Lung (tissue), 12 donors: Measurements from ENCODE around the gene CFAP53. TPM values are rescaled to one million over a fixed set of nuclear protein-coding genes. Genes with fewer than 3 reads are reported as not detected.

ENCODE experiments used
- ATAC-seq: fragments of 200-7000 bp; cut with Tn5 transposase; one replicate; pipeline ENCODE4 v1.9.1; 2020; ENCODE audit warnings: moderate number of reproducible peaks; ENCODE audit not compliant: insufficient read depth, low FRiP score
- DNase-seq, 3 donors: peaks; one replicate each; pipeline ENCODE4 v3.0.0-alpha.2; 2013 to 2017
- H3K27ac ChIP-seq, 2 donors: one replicate each; pipeline ENCODE4 v1.5.1; 2013; ENCODE audit warnings: mild to moderate bottlenecking in 2 of 2, moderate library complexity in 2 of 2, control low read depth in 1 of 2, inconsistent platforms in 1 of 2, low read depth in 1 of 2, low read length in 1 of 2
- H3K27me3 ChIP-seq, 3 donors: one replicate each; pipeline ENCODE4 v1.5.1; 2013; ENCODE audit warnings: low read length in 2 of 3; ENCODE audit not compliant: control insufficient read depth in 3 of 3, insufficient read depth in 3 of 3
- H3K36me3 ChIP-seq, 4 donors: one replicate each; pipeline ENCODE4 v1.5.1; 2013; ENCODE audit warnings: low read length in 4 of 4, mild to moderate bottlenecking in 1 of 4, moderate library complexity in 1 of 4; ENCODE audit not compliant: control insufficient read depth in 4 of 4, insufficient read depth in 4 of 4
- H3K4me1 ChIP-seq, 5 donors: one replicate each; pipeline ENCODE4 v1.5.1; 2013; ENCODE audit warnings: low read length in 5 of 5, mild to moderate bottlenecking in 2 of 5, moderate library complexity in 1 of 5; ENCODE audit not compliant: control insufficient read depth in 5 of 5, insufficient read depth in 5 of 5
- H3K4me3 ChIP-seq: one replicate; pipeline ENCODE4 v1.5.1; 2013; ENCODE audit warnings: mild to moderate bottlenecking, control low read depth, moderate library complexity
- H3K9ac ChIP-seq, 2 donors: one replicate each; pipeline ENCODE4 v1.5.1; 2013; ENCODE audit warnings: low read length in 2 of 2, control low read depth in 1 of 2; ENCODE audit not compliant: insufficient read depth in 1 of 2
- H3K9me3 ChIP-seq, 4 donors: one replicate each; pipeline ENCODE4 v1.5.1; 2013; ENCODE audit warnings: low read length in 3 of 4, mild to moderate bottlenecking in 1 of 4, moderate library complexity in 1 of 4; ENCODE audit not compliant: control insufficient read depth in 4 of 4, insufficient read depth in 3 of 4
- WGBS, 2 donors: extraction: QIAGEN DNeasy Blood & Tissue Kit; methylation state at CpG; one replicate each; pipeline ENCODE4 v1.1.7; 2013; 5-methylcytosine and 5-hydroxymethylcytosine counted together
- polyA plus RNA-seq, 2 donors: library from polyadenylated mRNA; stranded (reverse); fragments of 200-250 nt; gene quantifications; one replicate each; pipeline ENCODE4 v1.2.1, GENCODE V29; 2013
- total RNA-seq, 2 donors: library from RNA; depleted of rRNA in 1 of 2; stranded (reverse); fragments of >200 nt in 1 of 2; gene quantifications; one replicate each; pipeline ENCODE4 v1.2.1, GENCODE V29; 2014 to 2021
- TF ChIP-seq, protein P1 (sequence below): IDR thresholded peaks from 2 replicates; pipeline ENCODE4 v1.5.1; 2012; ENCODE audit warnings: mild to moderate bottlenecking; ENCODE audit errors: control extremely low read depth, extremely low read depth
- donor health status: control.
- donor health status: control.
- donor health status: Bipolar disorder and iron deficiency.
- donor health status: healthy.
- donor health status: DM: yes; HTN: yes; CAD: no.

CFAP53 gene
- total and polyA plus RNA-seq, 4 donors, result 5.0 to 7.1 (median 5.5) TPM

DNA sequence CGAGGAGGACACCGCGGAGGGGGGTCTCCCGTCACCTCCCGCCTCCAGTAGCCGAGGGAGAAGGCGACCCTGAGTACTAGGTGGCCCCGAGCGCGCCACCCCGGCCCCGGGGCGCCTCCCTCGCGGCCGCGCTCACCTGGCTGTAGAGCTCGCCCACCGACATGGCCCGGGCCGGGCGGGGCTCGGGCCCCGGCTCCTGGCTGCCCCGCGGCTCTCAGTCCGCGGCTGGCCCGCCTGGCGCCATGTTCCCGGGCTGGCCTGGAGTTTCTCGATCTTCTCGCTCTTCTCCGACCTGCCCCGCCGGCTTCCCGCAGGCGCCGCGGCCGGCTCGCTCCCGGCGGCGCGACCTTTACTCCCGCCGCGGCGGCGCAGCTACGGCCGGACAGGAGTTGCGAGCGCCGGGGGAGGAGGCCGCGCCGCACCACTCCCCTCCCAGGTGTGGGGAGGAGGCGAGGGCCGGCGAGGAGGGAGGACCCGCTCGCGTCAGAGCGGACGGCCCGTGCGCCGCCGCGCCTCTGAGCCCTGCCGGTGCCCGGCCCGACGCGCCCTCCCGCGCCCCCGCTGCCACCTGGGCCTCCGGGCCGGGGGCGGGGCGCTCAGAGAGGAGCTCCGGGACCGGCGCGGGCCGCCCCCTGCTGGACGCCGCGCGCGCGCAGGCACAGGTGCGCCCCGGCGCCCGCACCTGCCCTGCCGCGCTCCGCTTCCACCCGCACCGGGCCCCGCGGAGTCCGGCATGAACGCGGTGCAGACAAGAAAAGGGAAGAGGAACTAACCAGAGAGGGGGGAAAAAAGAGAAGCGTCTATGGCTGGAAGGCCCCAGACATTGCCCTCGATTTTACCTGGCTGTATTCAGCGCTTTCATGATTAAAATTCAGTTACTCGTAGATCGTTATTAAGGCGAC is 71.4 kb downstream of the CFAP53 start, which contains the start of gene MYO5B:
Gene MYO5B (minus strand): TSS at position 517 of the 902 bp plus-strand sequence. CDS start 354 bp downstream, at position 163.
- peaks cover 0 to 4% (median 0%) of the 10 kb centered on the region in 5 donors for H3K4me1 ChIP-seq
- DNase-seq, result peak; percentile 40 to 68 (median 59)
- peaks cover 0 to 50% (median 41%) of the 10 kb centered on the region in 3 donors for H3K27me3 ChIP-seq
- H3K9me3 ChIP-seq, result no peaks in the 10 kb centered on the region
- H3K4me3 ChIP-seq, result peak within 1 kb of the TSS; percentile 55
- WGBS, 2 donors, result 1 to 2% methylated on average over 74 to 115 of the region's 115 CpGs
- no peaks in the 10 kb centered on the region for H3K36me3 ChIP-seq
- H3K9ac ChIP-seq, result no peak within 1 kb of the TSS
- TF ChIP-seq, protein P1, sequence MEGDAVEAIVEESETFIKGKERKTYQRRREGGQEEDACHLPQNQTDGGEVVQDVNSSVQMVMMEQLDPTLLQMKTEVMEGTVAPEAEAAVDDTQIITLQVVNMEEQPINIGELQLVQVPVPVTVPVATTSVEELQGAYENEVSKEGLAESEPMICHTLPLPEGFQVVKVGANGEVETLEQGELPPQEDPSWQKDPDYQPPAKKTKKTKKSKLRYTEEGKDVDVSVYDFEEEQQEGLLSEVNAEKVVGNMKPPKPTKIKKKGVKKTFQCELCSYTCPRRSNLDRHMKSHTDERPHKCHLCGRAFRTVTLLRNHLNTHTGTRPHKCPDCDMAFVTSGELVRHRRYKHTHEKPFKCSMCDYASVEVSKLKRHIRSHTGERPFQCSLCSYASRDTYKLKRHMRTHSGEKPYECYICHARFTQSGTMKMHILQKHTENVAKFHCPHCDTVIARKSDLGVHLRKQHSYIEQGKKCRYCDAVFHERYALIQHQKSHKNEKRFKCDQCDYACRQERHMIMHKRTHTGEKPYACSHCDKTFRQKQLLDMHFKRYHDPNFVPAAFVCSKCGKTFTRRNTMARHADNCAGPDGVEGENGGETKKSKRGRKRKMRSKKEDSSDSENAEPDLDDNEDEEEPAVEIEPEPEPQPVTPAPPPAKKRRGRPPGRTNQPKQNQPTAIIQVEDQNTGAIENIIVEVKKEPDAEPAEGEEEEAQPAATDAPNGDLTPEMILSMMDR, result no peak
- H3K27ac ChIP-seq, result peak within 1 kb of the TSS in 1 of 2 donors; percentile 55
- ATAC-seq, result peak; percentile 93

DNA sequence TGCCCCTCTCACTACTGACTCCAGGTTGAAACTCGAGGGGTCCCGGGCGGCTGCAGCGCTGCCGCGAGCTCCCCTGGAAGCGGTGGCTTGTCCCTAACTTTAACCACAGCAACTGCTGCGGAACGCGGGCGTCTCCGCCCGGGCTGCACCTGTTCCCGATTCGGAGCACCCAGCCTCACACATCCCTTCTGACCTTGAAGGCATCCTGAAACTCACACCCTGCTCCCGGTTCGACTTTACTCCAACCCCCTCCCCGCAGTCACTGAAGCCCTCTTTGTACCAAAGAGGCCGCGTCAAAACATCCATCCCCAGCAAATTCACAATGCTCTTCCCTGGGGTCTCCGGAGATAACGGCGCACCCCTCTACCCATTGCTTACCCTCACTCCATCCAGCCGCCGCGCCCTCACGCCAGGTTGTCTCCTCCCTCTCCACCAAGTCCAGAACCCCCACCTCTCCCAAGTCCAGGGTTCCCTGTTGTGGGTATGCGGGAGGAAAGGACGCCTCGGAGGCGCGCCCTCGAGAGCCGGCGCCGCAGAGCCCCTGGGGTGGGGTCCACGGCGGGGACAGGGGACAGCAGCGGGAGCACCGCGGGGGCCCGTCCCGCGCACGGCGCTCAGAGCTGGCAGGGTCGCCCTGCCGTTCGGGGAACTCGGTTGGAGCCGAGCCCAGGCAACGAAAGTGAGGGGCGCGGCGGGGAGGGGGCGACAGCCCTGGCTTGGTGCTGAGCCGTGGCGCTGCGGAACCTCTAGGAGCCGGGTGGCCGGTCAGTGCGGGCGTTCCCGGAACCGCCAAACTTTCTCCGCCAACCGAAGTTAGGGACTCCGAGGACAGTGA is 72.3 kb downstream of the CFAP53 start:
- WGBS, 2 donors, result 1 to 2% methylated on average over 66 to 68 of the region's 68 CpGs
- peak overlapping the region in 1 of 2 donors; percentile 12 for H3K27ac ChIP-seq
- peaks cover 0 to 4% (median 0%) of the 10 kb centered on the region in 5 donors for H3K4me1 ChIP-seq
- peak in 1 of 3 donors; percentile 30 for DNase-seq
- H3K36me3 ChIP-seq, result no peaks in the 10 kb centered on the region
- ATAC-seq, result no peak
- peak overlapping the region; percentile 55 for H3K4me3 ChIP-seq
- no peak overlapping the region for H3K9ac ChIP-seq
- H3K27me3 ChIP-seq, result peaks cover 0 to 51% (median 41%) of the 10 kb centered on the region in 3 donors
- TF ChIP-seq, protein P1, result no peak
- H3K9me3 ChIP-seq, result no peaks in the 10 kb centered on the region

DNA sequence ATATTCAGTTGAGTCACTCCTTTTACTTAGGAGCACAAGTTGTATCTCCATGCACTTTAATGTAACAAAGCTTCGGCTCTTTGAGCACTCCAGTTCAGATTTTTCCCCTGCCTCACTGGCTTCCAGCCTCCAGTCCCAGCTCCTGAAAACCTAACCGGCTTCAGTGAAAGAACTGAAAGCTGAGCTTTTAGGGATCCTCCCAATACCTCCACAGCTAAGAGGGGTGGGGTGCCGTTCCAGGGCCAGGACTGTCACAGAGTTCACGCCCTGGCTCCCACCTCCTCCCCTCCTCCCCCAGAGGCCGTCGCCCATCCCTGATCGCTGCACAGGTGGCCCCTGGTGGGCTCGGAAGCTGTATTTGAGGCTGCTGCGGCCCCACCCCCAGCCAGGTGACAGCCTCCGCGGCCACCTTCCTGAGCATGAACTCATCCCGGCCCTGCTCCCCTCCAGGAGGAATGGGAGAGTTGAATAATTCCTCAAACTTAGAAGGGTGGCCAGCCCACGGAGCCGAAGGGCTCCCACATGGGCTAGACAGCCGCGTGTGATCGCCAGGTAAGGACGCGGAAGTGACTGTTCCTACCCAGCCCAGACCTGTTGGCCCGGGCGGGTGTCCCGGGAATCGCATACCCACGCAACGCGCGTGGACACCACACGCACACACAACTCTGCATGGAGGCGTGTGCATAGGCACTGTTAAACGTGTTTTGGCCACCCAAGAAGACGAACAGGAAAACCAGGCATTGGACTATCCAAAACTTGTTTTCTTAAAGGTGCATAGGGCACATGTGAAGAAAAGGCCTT is 73.1 kb downstream of the CFAP53 start:
- H3K4me3 ChIP-seq, result peak overlapping the region; percentile 8
- WGBS, 2 donors, result 10% methylated on average over 29 to 31 of the region's 31 CpGs
- H3K9ac ChIP-seq, result no peak overlapping the region
- H3K4me1 ChIP-seq, result peaks cover 0 to 4% (median 0%) of the 10 kb centered on the region in 5 donors
- no peaks in the 10 kb centered on the region for H3K9me3 ChIP-seq
- ATAC-seq (no peak), DNase-seq (no peak)
- TF ChIP-seq, protein P1, result no peak
- peaks cover 0 to 53% (median 41%) of the 10 kb centered on the region in 3 donors for H3K27me3 ChIP-seq
- H3K36me3 ChIP-seq, result no peaks in the 10 kb centered on the region
- H3K27ac ChIP-seq, result peak overlapping the region in 1 of 2 donors; percentile 32
